HepG2 (cell line): ENCODE results near the gene AFAP1L2. TPM values are rescaled to one million over a fixed set of nuclear protein-coding genes. Genes with fewer than 3 reads are reported as not detected.

ENCODE experiments used
- ATAC-seq: fragments of 200-7000 bp; cut with Tn5 transposase; 3 replicates; pipeline ENCODE4 v1.9.1; 2020; ENCODE audit warnings: mild to moderate bottlenecking, moderate library complexity
- BruUV-seq: library from RNA; stranded (reverse); fragments of 400-500 nt; replicated peaks from 2 replicates; lab custom pipeline; 2021; lab: Mats Ljungman, UMichigan
- CTCF ChIA-PET: fragments of 300-600 bp; formaldehyde crosslinking; extraction: SDS; loops from one replicate; lab custom pipeline; 2021; ENCODE audit warnings: low total read pairs, inconsistent platforms, low intra/inter-chr PET ratio; lab: Yijun Ruan, JAX
- POLR2A ChIA-PET: fragments of 350-600 bp; sonication (Branson Sonifier 250); formaldehyde crosslinking; loops from one replicate; lab custom pipeline; 2020; ENCODE audit warnings: antibody characterized with exemption, inconsistent platforms; lab: Yijun Ruan, JAX
- DNase-seq: peaks from one replicate; pipeline ENCODE4 v3.0.0-alpha.2; 2015; ENCODE audit warnings: low spot score
- FAIRE-seq: peaks from 3 replicates; lab custom pipeline; 2011; peaks lifted over from hg19 to GRCh38; lab: Jason Lieb, UNC
- H2AFZ ChIP-seq: one replicate; pipeline ENCODE4 v1.6.1; 2011; ENCODE audit warnings: low read length, inconsistent platforms
- H3K27ac ChIP-seq: fragments of 300-600 bp; 3 replicates; pipeline ENCODE4 v1.8.0; 2011; ENCODE audit warnings: mixed run types, mild to moderate bottlenecking, mixed read lengths, low read length, inconsistent platforms; ENCODE audit not compliant: insufficient read depth; ENCODE audit errors: extremely low read length
- H3K27me3 ChIP-seq, 2 experiments: fragments of 200-600 bp in 1 of 2; 2 replicates in 1 of 2; 3 replicates in 1 of 2; pipeline versions ENCODE4 v1.6.0 to v1.8.0; 2011; ENCODE audit warnings: low read length in 2 of 2, mild to moderate bottlenecking in 2 of 2, moderate library complexity in 2 of 2, inconsistent platforms in 1 of 2; ENCODE audit not compliant: insufficient read depth in 2 of 2, control insufficient read depth in 1 of 2
- H3K36me3 ChIP-seq, 2 experiments: fragments of 200-600 bp in 1 of 2; replicated peaks in 1 of 2; 2 replicates in 1 of 2; 3 replicates in 1 of 2; pipeline versions ENCODE4 v1.5.1 to v1.8.0; 2011; ENCODE audit warnings: low read length in 2 of 2, inconsistent platforms in 1 of 2; ENCODE audit not compliant: insufficient read depth in 2 of 2, control insufficient read depth in 1 of 2
- H3K4me1 ChIP-seq: 2 replicates; pipeline ENCODE4 v1.5.1; 2012; ENCODE audit warnings: low read length, inconsistent platforms; ENCODE audit not compliant: insufficient read depth
- H3K4me2 ChIP-seq: 2 replicates; pipeline ENCODE4 v1.6.0; 2011; ENCODE audit warnings: low read depth, low read length, inconsistent platforms
- H3K4me3 ChIP-seq, 3 experiments: fragments of 200-600 bp in 1 of 3; sonication (generic), shearing (Covaris generic) in 1 of 3; replicated peaks in 1 of 3; 2 replicates each; pipeline ENCODE4 v1.5.1; 2011 to 2016; ENCODE audit warnings: low read length in 3 of 3, inconsistent platforms in 2 of 3, low read depth in 2 of 3, mild to moderate bottlenecking in 2 of 3, control low read depth in 1 of 3, mixed read lengths in 1 of 3; ENCODE audit not compliant: insufficient read depth in 1 of 3
- H3K79me2 ChIP-seq: one replicate; pipeline ENCODE4 v1.6.1; 2011; ENCODE audit warnings: low read length, inconsistent platforms; ENCODE audit not compliant: insufficient read depth
- H3K9ac ChIP-seq: 2 replicates; pipeline ENCODE4 v1.6.0; 2011; ENCODE audit warnings: mild to moderate bottlenecking, low read depth, low read length, inconsistent platforms; ENCODE audit not compliant: insufficient read depth
- H3K9me3 ChIP-seq: 2 replicates; pipeline ENCODE4 v1.5.1; 2012; ENCODE audit warnings: mild to moderate bottlenecking, low read length
- H4K20me1 ChIP-seq: 2 replicates; pipeline ENCODE4 v1.6.0; 2011; ENCODE audit warnings: inconsistent platforms, mild to moderate bottlenecking, low read length, moderate library complexity; ENCODE audit not compliant: insufficient read depth
- CTCF ChIP-seq: sonication (generic); formaldehyde crosslinking; IDR thresholded peaks from 2 replicates; pipeline ENCODE4 v1.5.0; 2020; ENCODE audit warnings: mild to moderate bottlenecking, missing genetic modification reagents, moderate library complexity
- XRCC5 ChIP-seq: fragments of 200-400 bp; formaldehyde crosslinking; optimal IDR thresholded peaks from 2 replicates; pipeline ENCODE3; 2017; ENCODE audit warnings: mild to moderate bottlenecking, low read length
- ZNF143 ChIP-seq: sonication (generic); formaldehyde crosslinking; IDR thresholded peaks from 2 replicates; pipeline ENCODE4 v1.4.0; 2020; ENCODE audit warnings: missing genetic modification reagents
- WGBS: methylation state at CpG from one replicate; pipeline ENCODE4 v1.1.6; 2017; ENCODE audit warnings: low lambda C conversion rate; 5-methylcytosine and 5-hydroxymethylcytosine counted together
- in situ Hi-C: cut with HindIII; loops from 2 replicates; pipeline ENCODE4 v1.10.0; 2017; ENCODE audit warnings: low pct_unique_long_range_greater_than_20kb; ENCODE audit not compliant: extremely low pct_ligation_motif_present
- intact Hi-C: fragments of 100-400 bp; cut with micrococcal nuclease; formaldehyde crosslinking; loops from one replicate; pipeline ENCODE4 v1.10.0; 2022; ENCODE audit not compliant: unreplicated experiment
- polyA plus RNA-seq, 8 experiments: library from polyadenylated mRNA; depleted of rRNA in 3 of 8; stranded (reverse) in 7 of 8; unstranded in 1 of 8; fragments of >200 nt; fragmentation: Illumina TruSeq in 4 of 8; extraction: Trizol in 4 of 8; gene quantifications; 2 replicates each; pipeline versions ENCODE4 v1.2.1 to v1.2.3, GENCODE V29; 2011 to 2016; ENCODE audit warnings: low read depth in 4 of 8, missing spikeins in 1 of 8, mixed read lengths in 1 of 8; ENCODE audit not compliant: insufficient read depth in 1 of 8
- total RNA-seq, 5 experiments: library from RNA; depleted of rRNA; stranded (reverse); fragments of >200 nt; fragmentation: Illumina TruSeq; extraction: Trizol; gene quantifications; 2 replicates each; pipeline ENCODE4 v1.2.3, GENCODE V29; 2016; ENCODE audit warnings: low read depth in 1 of 5

Gene AFAP1L2
- total and polyA plus RNA-seq, 2 of the 13 experiments (the other 11 are each of a cell fraction or from before 2014, with no cell fraction given) = not detected

DNA sequence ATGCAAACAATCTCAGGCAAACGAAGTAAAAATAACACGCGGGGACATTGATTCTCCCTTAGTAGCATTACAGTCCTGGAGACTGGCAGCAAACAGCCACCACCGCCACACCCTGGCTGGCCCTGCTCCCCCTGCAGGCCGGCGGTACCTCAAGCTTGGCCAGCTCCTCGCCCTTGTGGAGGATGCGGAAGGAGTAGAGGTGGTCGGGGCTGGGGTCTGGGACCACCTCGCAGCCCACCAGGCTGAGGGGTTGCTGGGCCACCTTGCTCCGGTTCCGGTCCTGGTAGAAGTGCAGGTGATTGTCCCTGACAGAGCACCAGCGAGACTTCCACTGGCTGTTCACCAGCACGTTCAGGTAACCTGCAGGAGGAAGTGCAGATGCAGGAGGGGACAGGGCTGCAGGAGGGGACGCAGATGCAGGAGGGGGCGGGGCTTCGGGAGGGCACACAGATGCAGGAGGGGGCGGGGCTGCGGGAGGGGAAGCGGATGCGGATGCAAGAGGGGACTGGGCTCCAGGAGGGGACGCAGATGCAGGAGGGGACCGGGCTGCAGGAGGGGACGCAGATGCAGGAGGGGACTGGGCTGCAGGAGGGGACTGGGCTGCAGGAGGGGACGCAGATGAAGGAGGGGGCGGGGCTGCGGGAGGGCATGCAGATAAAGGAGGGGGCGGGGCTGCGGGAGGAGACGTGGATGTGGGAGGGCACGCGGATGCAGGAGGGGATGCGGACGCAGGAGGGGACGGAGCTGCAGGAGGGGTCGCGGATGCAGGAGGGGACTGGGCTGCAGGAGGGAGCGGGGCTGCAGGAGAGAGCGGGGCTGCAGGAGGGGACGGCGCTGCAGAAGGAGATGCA is 99.5 kb downstream of the AFAP1L2 start:
- peak; percentile 92 for ATAC-seq

More for the DNA sequence above, 99.5 kb downstream of the AFAP1L2 start:
- Histone ChIP-seq H3K9me3 (no peaks in the 10 kb centered on the region), H3K27me3 (peaks cover 2 to 51% of the 10 kb centered on the region in 2 experiments), H3K79me2 (no peaks in the 10 kb centered on the region), H3K27ac (no peak overlapping the region), H4K20me1 (no peaks in the 10 kb centered on the region), H3K36me3 (no peaks in the 10 kb centered on the region), H2AFZ (no peak overlapping the region), H3K9ac (no peak overlapping the region), H3K4me1 (peaks cover 5% of the 10 kb centered on the region; the same call in 1 of the 2 replicates), H3K4me3 (no peak overlapping the region; a peak in 1 of 6 replicates), H3K4me2 (peak overlapping the region; percentile 25)
- TF ChIP-seq ZNF143 (no peak), CTCF (peak; percentile 46), XRCC5 (peak; percentile 9)
- intact Hi-C loops = loop anchor here (1.0 to 5.0 kb wide), 3 partner anchors 153 to 244 kb away; no protein-coding TSS in a partner anchor
- in situ Hi-C loops = loop anchor here (5.0 to 25.0 kb wide), 3 partner anchors 243 to 833 kb away; no protein-coding TSS in a partner anchor
- BruUV-seq = no TSS peak
- 44% methylated on average over 36 of the region's 41 CpGs for WGBS
- CTCF ChIA-PET = interaction anchor here (1.1 to 2.0 kb wide), 5 partner anchors 133 to 825 kb away, joined by 4 to 10 read pairs (median 8); no protein-coding TSS in a partner anchor
- FAIRE-seq (no peak), DNase-seq (no peak)
- POLR2A ChIA-PET = no interaction called here
